GM12891 (cell line): Measurements from ENCODE around the gene FGF11.

Experiments used
- POLR2A ChIP-seq: IDR thresholded peaks from 2 replicates; pipeline ENCODE4 v1.6.1; 2011; ENCODE audit warnings: low read depth, low read length, control low read depth
- POLR2AphosphoS5 ChIP-seq: IDR thresholded peaks from 2 replicates; pipeline ENCODE4 v1.6.1; 2011; ENCODE audit warnings: low read depth, low read length, control low read depth
- POU2F2 ChIP-seq: IDR thresholded peaks from 2 replicates; pipeline ENCODE4 v1.6.1; 2011; ENCODE audit warnings: low read depth, mild to moderate bottlenecking, control low read depth, low read length, moderate library complexity
- SPI1 ChIP-seq: IDR thresholded peaks from 2 replicates; pipeline ENCODE4 v1.6.1; 2011; ENCODE audit warnings: low read depth, low read length, control low read depth

DNA sequence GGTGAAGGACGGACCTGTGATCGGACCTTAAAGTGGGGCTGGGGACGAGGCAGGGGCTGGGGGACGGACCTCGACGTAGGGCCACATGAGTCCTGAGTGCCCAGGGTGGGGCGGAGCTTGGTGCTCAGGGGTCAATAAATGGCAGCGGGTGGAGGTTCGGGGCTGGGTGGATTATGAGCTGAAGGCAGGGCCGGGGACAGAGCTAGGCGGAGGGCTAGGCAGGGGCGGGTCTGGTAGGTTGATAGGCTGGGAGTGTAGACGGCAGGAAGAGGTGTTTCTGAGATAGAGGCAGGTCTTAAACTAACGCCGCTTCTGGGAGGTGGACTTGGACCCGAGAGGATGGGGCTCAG, 6.3 kb downstream of the FGF11 start:
- TF ChIP-seq POLR2A (no peak), POLR2AphosphoS5 (no peak), POU2F2 (no peak), SPI1 (no peak)
